Panc1 (cell line): ENCODE data around the gene TECPR2. TPM values are rescaled to one million over a fixed set of nuclear protein-coding genes. Genes with fewer than 3 reads are reported as not detected.

Experiments
- ATAC-seq: fragments of 200-7000 bp; cut with Tn5 transposase; 2 replicates; pipeline ENCODE4 v1.9.1; 2020; ENCODE audit warnings: mild to moderate bottlenecking, moderate library complexity
- BruUV-seq: library from RNA; stranded (reverse); fragments of 400-500 nt; replicated peaks from 2 replicates; lab custom pipeline; 2021; lab: Mats Ljungman, UMichigan
- CTCF ChIA-PET: fragments of 300-600 bp; sonication (Branson Sonifier 250); formaldehyde crosslinking; loops from one replicate; lab custom pipeline; 2022; ENCODE audit warnings: antibody characterized with exemption; lab: Charles Lee
- POLR2A ChIA-PET: fragments of 300-600 bp; sonication (Branson Sonifier 250); formaldehyde crosslinking; loops from one replicate; lab custom pipeline; 2022; ENCODE audit warnings: antibody characterized with exemption; lab: Charles Lee
- DNase-seq: peaks from one replicate; pipeline ENCODE4 v3.0.0-alpha.2; 2010; ENCODE audit warnings: low read depth, low spot score
- H3K27ac ChIP-seq: 2 replicates; pipeline ENCODE4 v1.5.1; 2011; ENCODE audit warnings: mild to moderate bottlenecking, low read length, inconsistent platforms
- H3K27me3 ChIP-seq: fragments of 200-500 bp; sonication (Bioruptor generic); 2 replicates; pipeline ENCODE4 v1.6.0; 2014; ENCODE audit warnings: low read length, inconsistent platforms; ENCODE audit not compliant: control insufficient read depth, insufficient read depth
- H3K36me3 ChIP-seq: fragments of 200-500 bp; sonication (Bioruptor generic); 2 replicates; pipeline ENCODE4 v1.5.1; 2014; ENCODE audit warnings: inconsistent platforms, mild to moderate bottlenecking, low read length, moderate library complexity; ENCODE audit not compliant: control insufficient read depth, insufficient read depth
- H3K4me1 ChIP-seq: 2 replicates; pipeline ENCODE4 v1.5.1; 2011; ENCODE audit warnings: inconsistent platforms, mild to moderate bottlenecking, low read length, moderate library complexity; ENCODE audit not compliant: control insufficient read depth, insufficient read depth
- H3K4me3 ChIP-seq, 2 experiments: 2 replicates each; pipeline ENCODE4 v1.5.1; 2011 to 2012; ENCODE audit warnings: low read depth in 2 of 2, low read length in 2 of 2, mild to moderate bottlenecking in 2 of 2, inconsistent platforms in 1 of 2, moderate library complexity in 1 of 2
- H3K9me3 ChIP-seq: fragments of 200-500 bp; sonication (Bioruptor generic); 2 replicates; pipeline ENCODE4 v1.5.1; 2014; ENCODE audit warnings: low read depth, mild to moderate bottlenecking, inconsistent platforms, low read length, moderate library complexity; ENCODE audit not compliant: control insufficient read depth, insufficient read depth
- POLR2AphosphoS5 ChIP-seq: IDR thresholded peaks from 2 replicates; pipeline ENCODE4 v1.6.1; 2012; ENCODE audit warnings: mild to moderate bottlenecking, low read depth, low read length, moderate library complexity
- SIN3A ChIP-seq: IDR thresholded peaks from 2 replicates; pipeline ENCODE4 v1.6.1; 2012; ENCODE audit warnings: low read depth, mild to moderate bottlenecking, low read length, moderate library complexity, borderline replicate concordance; ENCODE audit not compliant: insufficient read depth
- TCF7L2 ChIP-seq: IDR thresholded peaks from 2 replicates; pipeline ENCODE4 v1.6.1; 2011; ENCODE audit warnings: mild to moderate bottlenecking, low read depth, low read length, inconsistent platforms
- in situ Hi-C: cut with HindIII; loops from 2 replicates; pipeline ENCODE4 v1.10.0; 2016; ENCODE audit warnings: low sequenced_read_pairs, low pct_unique_long_range_greater_than_20kb
- intact Hi-C: fragments of 100-400 bp; cut with micrococcal nuclease; formaldehyde crosslinking; loops from one replicate; pipeline ENCODE4 v1.10.0; 2022; ENCODE audit not compliant: unreplicated experiment
- total RNA-seq: library from RNA; stranded (reverse); gene quantifications from one replicate; pipeline ENCODE4 v1.2.1, GENCODE V29; 2021; ENCODE audit not compliant: unreplicated experiment
- TF ChIP-seq, protein P1 (sequence below): fragments of 450-650 bp; IDR thresholded peaks from 2 replicates; pipeline ENCODE4 v1.5.1; 2017; ENCODE audit warnings: mild to moderate bottlenecking
- TF ChIP-seq, protein P2 (sequence below), 2 experiments: IDR thresholded peaks; 2 replicates each; pipeline ENCODE4 v1.6.1; 2011 to 2012; ENCODE audit warnings: low read depth in 2 of 2, control low read depth in 1 of 2, low read length in 1 of 2, mild to moderate bottlenecking in 1 of 2, moderate library complexity in 1 of 2; ENCODE audit not compliant: insufficient read depth in 1 of 2

TECPR2 gene
- total RNA-seq, 1 experiment from 2014 or later, result 15.5 TPM

DNA sequence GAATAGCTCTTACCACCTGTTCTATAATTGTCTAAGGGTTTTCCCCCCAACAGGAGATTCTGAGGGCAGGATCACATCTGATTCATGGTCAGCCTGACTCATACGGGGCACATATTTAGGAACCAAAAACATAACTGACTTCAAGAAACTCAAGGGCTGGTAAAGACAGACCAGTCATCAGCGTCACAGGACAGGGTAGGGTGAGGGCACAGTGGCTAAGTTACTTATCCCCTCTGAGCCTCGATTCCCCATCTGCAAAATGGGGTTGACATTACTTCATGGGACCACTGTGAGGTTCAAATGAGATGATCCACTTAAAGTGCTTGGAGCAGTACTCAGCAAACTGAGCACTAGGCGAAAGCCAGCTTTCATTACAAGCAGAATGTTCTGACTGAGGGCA, 657 bp upstream of the TECPR2 start:
- ChIA-PET POLR2A (no interaction called here), CTCF (interaction anchor here (0.6 to 1.0 kb wide), 2 partner anchors 39 to 154 kb away, joined by 3 read pairs; no protein-coding TSS in a partner anchor)
- DNase-seq, result no peak
- Histone ChIP-seq H3K36me3 (peaks cover 4% of the 10 kb centered on the region; the same call in 1 of the 2 replicates), H3K4me3 (peak overlapping the region; percentile 88 to 96), H3K27ac (peak overlapping the region; percentile 92), H3K9me3 (no peaks in the 10 kb centered on the region), H3K4me1 (peaks cover 4% of the 10 kb centered on the region; the same call in 1 of the 2 replicates), H3K27me3 (no peaks in the 10 kb centered on the region)
- no peak for TF ChIP-seq POLR2AphosphoS5
- TF ChIP-seq, protein P1, sequence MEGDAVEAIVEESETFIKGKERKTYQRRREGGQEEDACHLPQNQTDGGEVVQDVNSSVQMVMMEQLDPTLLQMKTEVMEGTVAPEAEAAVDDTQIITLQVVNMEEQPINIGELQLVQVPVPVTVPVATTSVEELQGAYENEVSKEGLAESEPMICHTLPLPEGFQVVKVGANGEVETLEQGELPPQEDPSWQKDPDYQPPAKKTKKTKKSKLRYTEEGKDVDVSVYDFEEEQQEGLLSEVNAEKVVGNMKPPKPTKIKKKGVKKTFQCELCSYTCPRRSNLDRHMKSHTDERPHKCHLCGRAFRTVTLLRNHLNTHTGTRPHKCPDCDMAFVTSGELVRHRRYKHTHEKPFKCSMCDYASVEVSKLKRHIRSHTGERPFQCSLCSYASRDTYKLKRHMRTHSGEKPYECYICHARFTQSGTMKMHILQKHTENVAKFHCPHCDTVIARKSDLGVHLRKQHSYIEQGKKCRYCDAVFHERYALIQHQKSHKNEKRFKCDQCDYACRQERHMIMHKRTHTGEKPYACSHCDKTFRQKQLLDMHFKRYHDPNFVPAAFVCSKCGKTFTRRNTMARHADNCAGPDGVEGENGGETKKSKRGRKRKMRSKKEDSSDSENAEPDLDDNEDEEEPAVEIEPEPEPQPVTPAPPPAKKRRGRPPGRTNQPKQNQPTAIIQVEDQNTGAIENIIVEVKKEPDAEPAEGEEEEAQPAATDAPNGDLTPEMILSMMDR, result no peak
- no peak for TF ChIP-seq SIN3A
- TF ChIP-seq, protein P2, sequence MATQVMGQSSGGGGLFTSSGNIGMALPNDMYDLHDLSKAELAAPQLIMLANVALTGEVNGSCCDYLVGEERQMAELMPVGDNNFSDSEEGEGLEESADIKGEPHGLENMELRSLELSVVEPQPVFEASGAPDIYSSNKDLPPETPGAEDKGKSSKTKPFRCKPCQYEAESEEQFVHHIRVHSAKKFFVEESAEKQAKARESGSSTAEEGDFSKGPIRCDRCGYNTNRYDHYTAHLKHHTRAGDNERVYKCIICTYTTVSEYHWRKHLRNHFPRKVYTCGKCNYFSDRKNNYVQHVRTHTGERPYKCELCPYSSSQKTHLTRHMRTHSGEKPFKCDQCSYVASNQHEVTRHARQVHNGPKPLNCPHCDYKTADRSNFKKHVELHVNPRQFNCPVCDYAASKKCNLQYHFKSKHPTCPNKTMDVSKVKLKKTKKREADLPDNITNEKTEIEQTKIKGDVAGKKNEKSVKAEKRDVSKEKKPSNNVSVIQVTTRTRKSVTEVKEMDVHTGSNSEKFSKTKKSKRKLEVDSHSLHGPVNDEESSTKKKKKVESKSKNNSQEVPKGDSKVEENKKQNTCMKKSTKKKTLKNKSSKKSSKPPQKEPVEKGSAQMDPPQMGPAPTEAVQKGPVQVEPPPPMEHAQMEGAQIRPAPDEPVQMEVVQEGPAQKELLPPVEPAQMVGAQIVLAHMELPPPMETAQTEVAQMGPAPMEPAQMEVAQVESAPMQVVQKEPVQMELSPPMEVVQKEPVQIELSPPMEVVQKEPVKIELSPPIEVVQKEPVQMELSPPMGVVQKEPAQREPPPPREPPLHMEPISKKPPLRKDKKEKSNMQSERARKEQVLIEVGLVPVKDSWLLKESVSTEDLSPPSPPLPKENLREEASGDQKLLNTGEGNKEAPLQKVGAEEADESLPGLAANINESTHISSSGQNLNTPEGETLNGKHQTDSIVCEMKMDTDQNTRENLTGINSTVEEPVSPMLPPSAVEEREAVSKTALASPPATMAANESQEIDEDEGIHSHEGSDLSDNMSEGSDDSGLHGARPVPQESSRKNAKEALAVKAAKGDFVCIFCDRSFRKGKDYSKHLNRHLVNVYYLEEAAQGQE (IDR thresholded peaks at IDR 0.05; ENCODE audit: insufficient read depth in 1 of 2, low read depth in 2 of 2, low read length in 1 of 2), result no peak
- no peak for TF ChIP-seq TCF7L2
- ATAC-seq, result no peak; the same call in 1 of the 2 replicates
- intact Hi-C loops (no loop called here), in situ Hi-C loops (no loop called here)
- TSS peak; percentile 91 for BruUV-seq

DNA sequence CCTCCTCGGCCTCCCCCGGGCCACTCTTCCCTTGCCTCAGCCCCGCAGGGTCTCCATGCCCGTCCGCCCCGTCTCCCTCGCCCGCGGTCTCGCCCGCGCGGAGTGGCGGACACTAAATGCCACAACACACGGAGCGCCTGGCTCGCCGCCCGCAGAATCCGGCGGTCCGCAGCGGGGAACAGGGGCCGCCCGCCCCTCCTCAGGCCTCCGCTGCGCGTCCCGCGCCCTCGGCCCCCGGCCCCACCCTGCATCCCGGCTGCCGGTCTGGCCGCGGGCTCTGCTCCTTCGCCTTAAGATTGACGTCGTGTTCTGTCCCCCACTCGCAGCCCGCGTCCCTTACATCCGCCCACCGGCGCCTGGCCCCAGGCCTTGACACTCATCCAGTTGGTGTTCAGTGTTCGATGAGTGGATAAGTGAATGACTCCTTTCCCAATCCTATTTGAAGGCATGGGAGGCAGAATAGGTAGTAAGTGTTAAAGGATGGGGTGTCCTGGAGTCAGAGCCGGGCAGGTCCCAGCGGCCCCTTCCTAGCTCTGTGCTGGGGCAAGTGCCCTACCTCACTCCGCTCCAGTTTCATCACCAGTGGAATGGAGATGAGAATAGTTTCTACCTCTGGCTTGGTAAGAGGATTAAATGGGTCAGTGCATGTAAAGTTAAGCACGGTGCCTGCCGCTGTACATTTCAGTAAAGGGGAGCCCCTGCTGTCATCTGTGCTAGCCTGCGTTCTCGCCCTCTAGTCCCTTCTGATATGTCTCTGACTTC, 622 bp downstream of the TECPR2 start:
- Histone ChIP-seq H3K27ac (peak overlapping the region; percentile 77), H3K27me3 (no peaks in the 10 kb centered on the region), H3K9me3 (no peaks in the 10 kb centered on the region), H3K4me3 (peak overlapping the region; percentile 88 to 96), H3K36me3 (peaks cover 4% of the 10 kb centered on the region; the same call in 1 of the 2 replicates), H3K4me1 (peaks cover 4% of the 10 kb centered on the region; the same call in 1 of the 2 replicates)
- ChIA-PET POLR2A (no interaction called here), CTCF (no interaction called here)
- BruUV-seq, result no TSS peak
- in situ Hi-C loops (no loop called here), intact Hi-C loops (no loop called here)
- peak; percentile 49 for ATAC-seq
- no peak for DNase-seq
- TF ChIP-seq, protein P1, result no peak
- TF ChIP-seq, protein P2 (IDR thresholded peaks at IDR 0.05; ENCODE audit: insufficient read depth in 1 of 2, low read depth in 2 of 2, low read length in 1 of 2), result 0 out of 4 replicates have a peak, but pooled peaks of 1 of the 2 experiments have one; percentile 5
- no peak for TF ChIP-seq POLR2AphosphoS5
